IMR-90 (cell line): Measurements from ENCODE around the gene CAMK4. TPM values are rescaled to one million over a fixed set of nuclear protein-coding genes. Genes with fewer than 3 reads are reported as not detected.
A peak's percentile ranks its signal among the peaks of the same experiment; 100 is the strongest.

ENCODE experiments used
- ATAC-seq: fragments of 200-7000 bp; cut with Tn5 transposase; 2 replicates; pipeline ENCODE4 v1.9.1; 2020; ENCODE audit warnings: low read depth, mild to moderate bottlenecking, moderate library complexity
- BruUV-seq: library from RNA; stranded (reverse); fragments of 400-500 nt; replicated peaks from 2 replicates; lab custom pipeline; 2021; lab: Mats Ljungman, UMichigan
- CTCF ChIA-PET: fragments of 300-600 bp; formaldehyde crosslinking; extraction: SDS; loops from one replicate; lab custom pipeline; 2021; ENCODE audit warnings: antibody characterized with exemption; lab: Yijun Ruan, JAX
- POLR2A ChIA-PET: fragments of 300-600 bp; sonication (Branson Sonifier 250); formaldehyde crosslinking; loops from one replicate; lab custom pipeline; 2022; ENCODE audit warnings: antibody characterized with exemption; ENCODE audit not compliant: unreplicated experiment; lab: Charles Lee
- DNase-seq: peaks from one replicate; pipeline ENCODE4 v3.0.0; 2013
- H2AFZ ChIP-seq: replicated peaks from 2 replicates; pipeline ENCODE3; 2013; ENCODE audit warnings: low read length, mild to moderate bottlenecking; ENCODE audit not compliant: poor library complexity
- H2AK5ac ChIP-seq: 2 replicates; pipeline ENCODE4 v1.6.1; 2013; ENCODE audit warnings: low read depth, low read length, inconsistent platforms
- H2AK9ac ChIP-seq: replicated peaks from 2 replicates; pipeline ENCODE3; 2013; ENCODE audit warnings: mild to moderate bottlenecking, low read depth, low read length, moderate library complexity; ENCODE audit not compliant: poor library complexity
- H2BK120ac ChIP-seq: 2 replicates; pipeline ENCODE4 v1.6.1; 2013; ENCODE audit warnings: low read depth, low read length, inconsistent platforms
- H2BK15ac ChIP-seq: 3 replicates; pipeline ENCODE4 v1.6.1; 2013; ENCODE audit warnings: low read depth, low read length, inconsistent platforms
- H2BK20ac ChIP-seq: 2 replicates; pipeline ENCODE4 v1.6.1; 2013; ENCODE audit warnings: low read depth, mild to moderate bottlenecking, inconsistent platforms, low read length, moderate library complexity
- H2BK5ac ChIP-seq: 2 replicates; pipeline ENCODE4 v1.6.1; 2013; ENCODE audit warnings: mild to moderate bottlenecking, low read depth, low read length, inconsistent platforms; ENCODE audit not compliant: poor library complexity, severe bottlenecking
- H3K14ac ChIP-seq: replicated peaks from 2 replicates; pipeline ENCODE4 v1.6.1; 2013; ENCODE audit warnings: low read depth, low read length, inconsistent platforms
- H3K18ac ChIP-seq: 2 replicates; pipeline ENCODE4 v1.6.1; 2013; ENCODE audit warnings: low read depth, low read length, control low read depth
- H3K23ac ChIP-seq: 2 replicates; pipeline ENCODE4 v1.6.1; 2013; ENCODE audit warnings: low read depth, low read length, inconsistent platforms
- H3K27ac ChIP-seq: 2 replicates; pipeline ENCODE4 v1.5.1; 2013; ENCODE audit warnings: mild to moderate bottlenecking, control low read depth, low read length; ENCODE audit not compliant: insufficient read depth
- H3K27me3 ChIP-seq: 2 replicates; pipeline ENCODE4 v1.6.1; 2013; ENCODE audit warnings: low read length; ENCODE audit not compliant: control insufficient read depth, insufficient read depth
- H3K36me3 ChIP-seq: 2 replicates; pipeline ENCODE4 v1.6.1; 2013; ENCODE audit warnings: low read length, mixed read lengths; ENCODE audit not compliant: control insufficient read depth, insufficient read depth
- H3K4ac ChIP-seq: 2 replicates; pipeline ENCODE4 v1.6.1; 2013; ENCODE audit warnings: low read depth, low read length, inconsistent platforms
- H3K4me1 ChIP-seq: 2 replicates; pipeline ENCODE4 v1.6.1; 2013; ENCODE audit warnings: low read length, mixed read lengths; ENCODE audit not compliant: control insufficient read depth, insufficient read depth
- H3K4me2 ChIP-seq: 2 replicates; pipeline ENCODE4 v1.6.1; 2013; ENCODE audit warnings: low read depth, mild to moderate bottlenecking, control low read depth, low read length, moderate library complexity
- H3K4me3 ChIP-seq: 2 replicates; pipeline ENCODE4 v1.5.1; 2013; ENCODE audit warnings: low read depth, mild to moderate bottlenecking, control low read depth, low read length, moderate library complexity; ENCODE audit not compliant: insufficient read depth
- H3K56ac ChIP-seq: 2 replicates; pipeline ENCODE4 v1.6.1; 2013; ENCODE audit warnings: low read length, inconsistent platforms; ENCODE audit not compliant: insufficient read depth; ENCODE audit errors: extremely low read depth
- H3K79me1 ChIP-seq, 2 experiments: 2 replicates each; pipeline ENCODE4 v1.6.1; 2013; ENCODE audit warnings: low read length in 2 of 2, inconsistent platforms in 1 of 2, low read depth in 1 of 2
- H3K9ac ChIP-seq: 2 replicates; pipeline ENCODE4 v1.6.1; 2013; ENCODE audit warnings: low read depth, low read length, control low read depth
- H3K9me1 ChIP-seq: 2 replicates; pipeline ENCODE4 v1.6.1; 2013; ENCODE audit warnings: low read length, inconsistent platforms; ENCODE audit not compliant: insufficient read depth
- H3K9me3 ChIP-seq: 2 replicates; pipeline ENCODE4 v1.6.1; 2013; ENCODE audit warnings: low read length; ENCODE audit not compliant: control insufficient read depth, insufficient read depth
- H4K20me1 ChIP-seq: 2 replicates; pipeline ENCODE4 v1.6.1; 2013; ENCODE audit warnings: low read length, inconsistent platforms; ENCODE audit not compliant: insufficient read depth
- H4K5ac ChIP-seq: 2 replicates; pipeline ENCODE4 v1.6.1; 2013; ENCODE audit warnings: mild to moderate bottlenecking, low read depth, low read length, control low read depth
- H4K8ac ChIP-seq, 2 experiments: 2 replicates each; pipeline ENCODE4 v1.6.1; 2013; ENCODE audit warnings: low read depth in 2 of 2, low read length in 2 of 2, control low read depth in 1 of 2, inconsistent platforms in 1 of 2
- H4K91ac ChIP-seq: 2 replicates; pipeline ENCODE4 v1.6.1; 2013; ENCODE audit warnings: low read depth, low read length, inconsistent platforms; ENCODE audit not compliant: insufficient read depth
- CTCF ChIP-seq: conservative IDR thresholded peaks from 2 replicates; pipeline ENCODE4 v1.5.1; 2012; ENCODE audit warnings: mild to moderate bottlenecking, low read depth, low read length, improper control_type of control experiment
- NFE2L2 ChIP-seq: fragments of 150-350 bp; IDR thresholded peaks from 2 replicates; pipeline ENCODE4 v1.6.1; 2016; ENCODE audit warnings: low read depth, mild to moderate bottlenecking, low read length
- RAD21 ChIP-seq: IDR thresholded peaks from 2 replicates; pipeline ENCODE4 v1.6.1; 2012; ENCODE audit warnings: low read length, improper control_type of control experiment
- SMC3 ChIP-seq: fragments of 150-350 bp; IDR thresholded peaks from 2 replicates; pipeline ENCODE4 v1.6.1; 2016; ENCODE audit warnings: low read depth, mild to moderate bottlenecking, antibody characterized with exemption, low read length, moderate library complexity
- WGBS, 2 experiments: methylation state at CpG; one replicate each; pipeline versions ENCODE4 v1.1.5 to v1.1.7; 2013; ENCODE audit warnings: missing lambda C conversion rate in 2 of 2; ENCODE audit not compliant: insufficient read length in 1 of 2; ENCODE audit errors: extremely low coverage in 2 of 2; 5-methylcytosine and 5-hydroxymethylcytosine counted together
- dilution Hi-C: fragments of 300-500 bp; cut with HindIII; formaldehyde crosslinking; loops from one replicate; pipeline ENCODE4 v1.14.3; 2018; ENCODE audit warnings: low sequenced_read_pairs; ENCODE audit not compliant: unreplicated experiment
- in situ Hi-C: fragments of 300-500 bp; cut with MboI; formaldehyde crosslinking; loops from 3 replicates; pipeline ENCODE4 v1.14.3; 2019; ENCODE audit warnings: low sequenced_read_pairs, inconsistent platforms, mixed read lengths
- intact Hi-C: fragments of 100-400 bp; cut with micrococcal nuclease; formaldehyde crosslinking; loops from 2 replicates; pipeline ENCODE4 v1.10.0; 2022
- polyA plus RNA-seq, 3 experiments: library from polyadenylated mRNA; depleted of rRNA; stranded (reverse); fragments of >200 nt; gene quantifications; 2 replicates each; pipeline ENCODE4 v1.2.3, GENCODE V29; 2012; ENCODE audit warnings: low replicate concordance in 1 of 3
- total RNA-seq: library from RNA; depleted of rRNA; stranded (reverse); fragments of >200 nt; gene quantifications from 2 replicates; pipeline ENCODE4 v1.2.3, GENCODE V29; 2012

Gene CAMK4
- total and polyA plus RNA-seq, 2 of the 4 experiments (the other 2 are of a cell fraction) = 3.7 to 4.8 TPM

- Histone ChIP-seq H2AK9ac (no peak overlapping the region), H3K4me3 (no peak overlapping the region), H2BK120ac (no peak overlapping the region), H4K8ac (no peak overlapping the region), H2BK15ac (no peak overlapping the region), H2AK5ac (no peak overlapping the region), H3K4ac (no peak overlapping the region), H3K4me1 (no peaks in the 10 kb centered on the region), H4K5ac (no peak overlapping the region), H4K91ac (no peak overlapping the region), H2BK20ac (no peak overlapping the region), H3K14ac (no peak overlapping the region), H3K36me3 (no peaks in the 10 kb centered on the region), H3K27ac (no peak overlapping the region), H4K20me1 (no peaks in the 10 kb centered on the region), H3K9me1 (no peaks in the 10 kb centered on the region), H3K27me3 (no peaks in the 10 kb centered on the region), H2AFZ (no peak overlapping the region), H2BK5ac (no peak overlapping the region), H3K9ac (no peak overlapping the region), H3K23ac (no peak overlapping the region), H3K4me2 (no peak overlapping the region), H3K18ac (no peak overlapping the region), H3K79me1 (no peaks in the 10 kb centered on the region), H3K56ac (no peak overlapping the region), H3K9me3 (no peaks in the 10 kb centered on the region)
- ChIA-PET CTCF (interaction anchor here (0.6 to 2.1 kb wide), 13 partner anchors 8 to 518 kb away, joined by 3 to 14 read pairs (median 4); no protein-coding TSS in a partner anchor), POLR2A (interaction anchor here (0.6 kb wide), 1 partner anchor 299 kb away, joined by 4 read pairs; no protein-coding TSS in a partner anchor)
- BruUV-seq = no TSS peak
- peak; percentile 47 for TF ChIP-seq SMC3
- TF ChIP-seq CTCF = peak; percentile 62
- TF ChIP-seq RAD21 = peak; percentile 75
- no peak for TF ChIP-seq NFE2L2
- in situ Hi-C loops = loop anchor here (10.0 to 25.0 kb wide), 2 partner anchors 296 to 699 kb away; no protein-coding TSS in a partner anchor
- peak; percentile 25 for DNase-seq
- intact Hi-C loops = loop anchor here (5.0 kb wide), 1 partner anchor 304 kb away; no protein-coding TSS in a partner anchor
- peak; percentile 89 for ATAC-seq
- no CpG with 5 or more reads among the region's 3 CpGs for WGBS, 2 experiments
- dilution Hi-C loops = no loop called here
These were observed 237.1 kb downstream of the CAMK4 start for GRCh38 chr5:111461255-111461671.
